Measurements from ENCODE around the gene KRT84.

DNA sequence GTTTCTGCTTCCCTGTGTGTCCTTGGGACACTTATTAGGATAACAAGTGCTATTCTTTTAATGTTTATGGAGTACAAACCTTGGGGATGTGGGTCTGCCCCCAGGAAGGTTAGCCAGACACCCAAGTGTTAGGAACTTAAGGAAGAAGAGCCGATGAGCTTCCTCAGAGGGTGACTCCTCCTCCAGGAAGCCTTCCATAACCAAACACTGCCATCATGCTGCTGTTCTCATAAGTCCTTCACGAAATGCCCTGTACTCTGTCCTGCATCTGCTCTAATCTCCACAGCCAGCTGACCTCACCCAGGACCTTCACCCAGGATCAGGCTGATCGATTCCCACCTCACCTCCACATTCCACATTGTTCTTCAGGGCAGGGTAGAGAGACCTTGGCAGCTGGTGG, 16.9 kb downstream of the KRT84 start:
- no peak for TF ChIP-seq CTCF (conservative IDR thresholded peaks at IDR 0.05)
- no peak for TF ChIP-seq EZH2 (IDR thresholded peaks at IDR 0.05; ENCODE audit: low read depth)
